Measurements from ENCODE around the gene SYT1. TPM values are rescaled to one million over a fixed set of nuclear protein-coding genes. Genes with fewer than 3 reads are reported as not detected.

Gene SYT1
- total RNA-seq, 1 experiment from 2014 or later = 80.9 TPM

DNA sequence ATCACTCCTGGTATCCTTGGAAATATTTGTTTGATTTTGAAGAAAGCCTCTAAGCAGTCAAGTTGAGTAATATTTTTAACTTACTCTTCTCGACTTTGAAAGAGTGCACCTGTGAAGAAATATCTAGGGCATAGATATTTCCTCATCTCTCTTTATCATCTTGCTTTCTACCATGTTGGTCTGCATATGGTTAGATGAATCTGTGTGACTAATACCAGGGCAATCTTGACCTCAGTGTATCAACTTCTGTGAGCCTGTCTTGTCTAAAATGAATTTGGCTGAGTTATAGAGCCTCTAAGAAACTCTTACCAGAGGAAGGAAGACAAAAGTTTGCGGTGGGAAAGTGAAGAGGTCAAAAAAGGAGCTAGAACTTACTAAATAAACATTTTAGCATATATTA lies 68.4 kb downstream of the SYT1 start:
- ChIA-PET CTCF (no interaction called here), POLR2A (ENCODE audit: low non-redundant PET) (no interaction called here)
- H3K4me1 ChIP-seq (ENCODE audit: insufficient read depth, low read length, poor library complexity, severe bottlenecking) = peaks cover 77% of the 10 kb centered on the region
- H3K9me3 ChIP-seq (ENCODE audit: low read depth, low read length, poor library complexity, severe bottlenecking) = no peaks in the 10 kb centered on the region
- TF ChIP-seq, protein P1, sequence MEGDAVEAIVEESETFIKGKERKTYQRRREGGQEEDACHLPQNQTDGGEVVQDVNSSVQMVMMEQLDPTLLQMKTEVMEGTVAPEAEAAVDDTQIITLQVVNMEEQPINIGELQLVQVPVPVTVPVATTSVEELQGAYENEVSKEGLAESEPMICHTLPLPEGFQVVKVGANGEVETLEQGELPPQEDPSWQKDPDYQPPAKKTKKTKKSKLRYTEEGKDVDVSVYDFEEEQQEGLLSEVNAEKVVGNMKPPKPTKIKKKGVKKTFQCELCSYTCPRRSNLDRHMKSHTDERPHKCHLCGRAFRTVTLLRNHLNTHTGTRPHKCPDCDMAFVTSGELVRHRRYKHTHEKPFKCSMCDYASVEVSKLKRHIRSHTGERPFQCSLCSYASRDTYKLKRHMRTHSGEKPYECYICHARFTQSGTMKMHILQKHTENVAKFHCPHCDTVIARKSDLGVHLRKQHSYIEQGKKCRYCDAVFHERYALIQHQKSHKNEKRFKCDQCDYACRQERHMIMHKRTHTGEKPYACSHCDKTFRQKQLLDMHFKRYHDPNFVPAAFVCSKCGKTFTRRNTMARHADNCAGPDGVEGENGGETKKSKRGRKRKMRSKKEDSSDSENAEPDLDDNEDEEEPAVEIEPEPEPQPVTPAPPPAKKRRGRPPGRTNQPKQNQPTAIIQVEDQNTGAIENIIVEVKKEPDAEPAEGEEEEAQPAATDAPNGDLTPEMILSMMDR (conservative IDR thresholded peaks at IDR 0.05; ENCODE audit: low read depth, low read length) = no peak
- TF ChIP-seq EZH2 (IDR thresholded peaks at IDR 0.05; ENCODE audit: borderline replicate concordance, low read depth, low read length, poor library complexity, severe bottlenecking) = no peak
- BruUV-seq (replicated peaks) = no TSS peak
- peak overlapping the region; percentile 92 for H3K27ac ChIP-seq (ENCODE audit: low read depth, low read length, poor library complexity, severe bottlenecking)
- H3K27me3 ChIP-seq (replicated peaks; ENCODE audit: insufficient read depth, low read depth, low read length, poor library complexity) = no peaks in the 10 kb centered on the region
- peaks cover 11% of the 10 kb centered on the region for H3K36me3 ChIP-seq (ENCODE audit: insufficient read depth, low read length, poor library complexity, severe bottlenecking)
- no peak for DNase-seq (ENCODE audit: low spot score)
- intact Hi-C loops (cut with micrococcal nuclease; ENCODE audit: unreplicated experiment) = loop anchor here (10.0 kb wide), 1 partner anchor 252 kb away; no protein-coding TSS in a partner anchor
- no peak overlapping the region for H3K4me3 ChIP-seq (ENCODE audit: low read depth, low read length, poor library complexity, severe bottlenecking)

DNA sequence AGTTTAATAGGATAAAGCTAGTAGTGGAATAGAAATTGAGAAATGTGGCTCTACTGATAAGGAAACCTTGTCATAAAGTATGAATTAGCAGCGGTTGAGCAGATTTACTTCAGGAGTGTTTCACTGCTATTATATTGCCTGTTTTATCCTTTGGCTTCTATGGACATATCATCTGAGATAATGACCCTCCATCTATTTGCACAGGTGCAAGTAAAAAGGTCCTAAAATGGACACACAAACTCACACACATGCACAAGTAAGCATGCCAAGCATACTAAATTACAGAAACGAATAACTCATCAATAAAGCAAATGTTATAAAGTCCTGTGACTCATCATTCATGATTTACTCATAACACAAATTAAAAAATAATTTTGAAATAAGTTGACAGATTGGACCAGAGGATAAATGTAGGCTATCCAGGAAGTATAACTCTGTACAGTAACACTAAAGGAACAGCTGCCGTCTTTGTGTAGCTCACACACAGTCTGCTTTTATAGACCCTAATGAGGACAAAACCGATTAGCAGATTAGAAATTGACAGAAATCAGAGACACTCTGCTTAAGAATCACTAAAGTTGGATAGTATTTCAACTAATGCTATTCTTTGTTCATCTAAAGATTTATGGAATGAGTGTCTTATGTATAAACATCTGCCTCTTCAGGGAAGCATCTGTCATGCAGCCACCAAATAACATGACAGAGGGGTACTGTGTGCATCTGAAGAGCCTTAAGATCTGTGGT lies 73.9 kb downstream of the SYT1 start:
- H3K4me3 ChIP-seq (ENCODE audit: low read depth, low read length, poor library complexity, severe bottlenecking) = peak overlapping the region; percentile 5
- peaks cover 25% of the 10 kb centered on the region for H3K36me3 ChIP-seq (ENCODE audit: insufficient read depth, low read length, poor library complexity, severe bottlenecking)
- H3K27me3 ChIP-seq (replicated peaks; ENCODE audit: insufficient read depth, low read depth, low read length, poor library complexity) = no peaks in the 10 kb centered on the region
- intact Hi-C loops (cut with micrococcal nuclease; ENCODE audit: unreplicated experiment) = loop anchor here (10.0 kb wide), 1 partner anchor 246 kb away; no protein-coding TSS in a partner anchor
- peak overlapping the region; percentile 64 for H3K27ac ChIP-seq (ENCODE audit: low read depth, low read length, poor library complexity, severe bottlenecking)
- H3K4me1 ChIP-seq (ENCODE audit: insufficient read depth, low read length, poor library complexity, severe bottlenecking) = peaks cover 53% of the 10 kb centered on the region
- TF ChIP-seq, protein P1 (conservative IDR thresholded peaks at IDR 0.05; ENCODE audit: low read depth, low read length) = no peak
- no peak for TF ChIP-seq EZH2 (IDR thresholded peaks at IDR 0.05; ENCODE audit: borderline replicate concordance, low read depth, low read length, poor library complexity, severe bottlenecking)
- ChIA-PET CTCF (no interaction called here), POLR2A (ENCODE audit: low non-redundant PET) (no interaction called here)
- peak; percentile 89 for DNase-seq (ENCODE audit: low spot score)
- BruUV-seq (replicated peaks) = no TSS peak
- no peaks in the 10 kb centered on the region for H3K9me3 ChIP-seq (ENCODE audit: low read depth, low read length, poor library complexity, severe bottlenecking)

DNA sequence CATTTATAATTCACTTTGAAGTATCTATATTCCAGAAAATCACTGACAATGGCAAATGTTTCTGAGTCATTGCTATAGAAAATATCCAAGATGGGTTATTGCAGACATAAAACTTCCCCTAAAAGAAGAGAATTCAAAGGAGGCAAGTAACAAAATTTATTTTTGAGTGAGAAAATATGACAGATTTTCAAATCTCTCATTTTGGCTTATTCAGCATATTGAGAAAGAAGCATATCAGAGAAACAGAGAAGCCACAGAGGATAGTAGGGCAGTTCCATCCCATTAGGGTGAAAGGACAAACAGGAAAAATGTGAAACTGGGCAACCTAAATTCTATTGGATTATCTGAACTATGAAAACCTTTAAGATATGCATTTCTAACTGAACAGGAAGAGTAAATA lies 85.0 kb downstream of the SYT1 start:
- peaks cover 30% of the 10 kb centered on the region for H3K4me1 ChIP-seq (ENCODE audit: insufficient read depth, low read length, poor library complexity, severe bottlenecking)
- intact Hi-C loops (cut with micrococcal nuclease; ENCODE audit: unreplicated experiment) = no loop called here
- peaks cover 32% of the 10 kb centered on the region for H3K9me3 ChIP-seq (ENCODE audit: low read depth, low read length, poor library complexity, severe bottlenecking)
- TF ChIP-seq, protein P1 (conservative IDR thresholded peaks at IDR 0.05; ENCODE audit: low read depth, low read length) = no peak
- no peak for TF ChIP-seq EZH2 (IDR thresholded peaks at IDR 0.05; ENCODE audit: borderline replicate concordance, low read depth, low read length, poor library complexity, severe bottlenecking)
- ChIA-PET POLR2A (ENCODE audit: low non-redundant PET) (no interaction called here), CTCF (no interaction called here)
- BruUV-seq (replicated peaks) = no TSS peak
- no peak overlapping the region for H3K4me3 ChIP-seq (ENCODE audit: low read depth, low read length, poor library complexity, severe bottlenecking)
- no peak overlapping the region for H3K27ac ChIP-seq (ENCODE audit: low read depth, low read length, poor library complexity, severe bottlenecking)
- no peak for DNase-seq (ENCODE audit: low spot score)
- no peaks in the 10 kb centered on the region for H3K27me3 ChIP-seq (replicated peaks; ENCODE audit: insufficient read depth, low read depth, low read length, poor library complexity)
- peaks cover 13% of the 10 kb centered on the region for H3K36me3 ChIP-seq (ENCODE audit: insufficient read depth, low read length, poor library complexity, severe bottlenecking)

Measured in A673 (cell line).